Testis (tissue), 2 donors: Measurements from ENCODE around the gene SETDB2.

Experiments used
- CTCF ChIP-seq, 3 experiments: fragments of 450-650 bp in 2 of 3; fragments of 200-600 bp in 1 of 3; sonication (generic) in 1 of 3; IDR thresholded peaks; one replicate each; pipeline ENCODE4 v1.5.1; 2016 to 2019; ENCODE audit warnings: antibody characterized with exemption in 3 of 3, mild to moderate bottlenecking in 2 of 3, moderate library complexity in 1 of 3
- POLR2A ChIP-seq: fragments of 450-650 bp; IDR thresholded peaks from one replicate; pipeline ENCODE4 v1.6.1; 2017; ENCODE audit warnings: antibody characterized with exemption, mild to moderate bottlenecking, moderate library complexity

GRCh38 chr13:49538404-49538803 is 94.3 kb downstream of the SETDB2 start:
- TF ChIP-seq CTCF (IDR thresholded peaks at IDR 0.05) (no peak), POLR2A (no peak)
